C4-2B (cell line): Measurements from ENCODE around the gene RPH3AL.
"Not testable (repeated sequence)": the region's sequence is repeated elsewhere in the genome, so short reads cannot be mapped to it uniquely, and the experiment has no call there.

Source experiments
- ZFX ChIP-seq: fragments of 450-650 bp; IDR thresholded peaks from 2 replicates; pipeline ENCODE4 v1.6.1; 2017
- TF ChIP-seq, protein P1 (sequence below): fragments of 450-650 bp; conservative IDR thresholded peaks from 2 replicates; pipeline ENCODE4 v1.5.1; 2017; ENCODE audit warnings: mild to moderate bottlenecking

GRCh38 chr17:271928-272623, 80.5 kb downstream of the RPH3AL start:
- TF ChIP-seq, protein P1, sequence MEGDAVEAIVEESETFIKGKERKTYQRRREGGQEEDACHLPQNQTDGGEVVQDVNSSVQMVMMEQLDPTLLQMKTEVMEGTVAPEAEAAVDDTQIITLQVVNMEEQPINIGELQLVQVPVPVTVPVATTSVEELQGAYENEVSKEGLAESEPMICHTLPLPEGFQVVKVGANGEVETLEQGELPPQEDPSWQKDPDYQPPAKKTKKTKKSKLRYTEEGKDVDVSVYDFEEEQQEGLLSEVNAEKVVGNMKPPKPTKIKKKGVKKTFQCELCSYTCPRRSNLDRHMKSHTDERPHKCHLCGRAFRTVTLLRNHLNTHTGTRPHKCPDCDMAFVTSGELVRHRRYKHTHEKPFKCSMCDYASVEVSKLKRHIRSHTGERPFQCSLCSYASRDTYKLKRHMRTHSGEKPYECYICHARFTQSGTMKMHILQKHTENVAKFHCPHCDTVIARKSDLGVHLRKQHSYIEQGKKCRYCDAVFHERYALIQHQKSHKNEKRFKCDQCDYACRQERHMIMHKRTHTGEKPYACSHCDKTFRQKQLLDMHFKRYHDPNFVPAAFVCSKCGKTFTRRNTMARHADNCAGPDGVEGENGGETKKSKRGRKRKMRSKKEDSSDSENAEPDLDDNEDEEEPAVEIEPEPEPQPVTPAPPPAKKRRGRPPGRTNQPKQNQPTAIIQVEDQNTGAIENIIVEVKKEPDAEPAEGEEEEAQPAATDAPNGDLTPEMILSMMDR: not testable (repeated sequence)
- not testable (repeated sequence) for TF ChIP-seq ZFX
